Endothelial cell of umbilical vein (primary cell): ENCODE results near the gene GATA2.

ENCODE experiments used
- CTCF ChIP-seq, 2 donors: IDR thresholded peaks; 1 replicate in 1 of 2; 2 replicates in 1 of 2; pipeline ENCODE4 v1.5.1; 2011; ENCODE audit warnings: low read length in 2 of 2, mild to moderate bottlenecking in 2 of 2, moderate library complexity in 2 of 2, control low read depth in 1 of 2, inconsistent platforms in 1 of 2, low read depth in 1 of 2; ENCODE audit not compliant: insufficient read depth in 1 of 2; ENCODE audit errors: extremely low read depth in 1 of 2
- MYC ChIP-seq: IDR thresholded peaks from one replicate; pipeline ENCODE4 v1.6.1; 2011; ENCODE audit warnings: mild to moderate bottlenecking, low read depth, low read length
- POLR2AphosphoS5 ChIP-seq: IDR thresholded peaks from 2 replicates; pipeline ENCODE4 v1.6.1; 2012; ENCODE audit warnings: low read depth, mild to moderate bottlenecking, control low read depth, low read length, moderate library complexity; ENCODE audit not compliant: insufficient read depth

- TF ChIP-seq CTCF (IDR thresholded peaks at IDR 0.05; ENCODE audit: extremely low read depth in 1 of 2, insufficient read depth in 1 of 2, low read depth in 1 of 2, low read length in 2 of 2) (no peak), MYC (no peak), POLR2AphosphoS5 (no peak)
These were observed 1.9 kb downstream of the GATA2 start for GRCh38 chr3:128490915-128491690.
